DND-41 (cell line): ENCODE measurements around the gene ATG9A.

Source experiments
- ATAC-seq: fragments of 200-7000 bp; cut with Tn5 transposase; 3 replicates; pipeline ENCODE4 v1.9.1; 2021; ENCODE audit warnings: low read depth; ENCODE audit not compliant: insufficient read depth
- DNase-seq: peaks from one replicate; pipeline ENCODE4 v3.0.0-alpha.2; 2020
- H2AFZ ChIP-seq: 2 replicates; pipeline ENCODE4 v1.6.0; 2012; ENCODE audit warnings: low read depth, low read length
- H3K27ac ChIP-seq: 2 replicates; pipeline ENCODE4 v1.5.1; 2012; ENCODE audit warnings: low read length, inconsistent platforms
- H3K27me3 ChIP-seq: fragments of 200-600 bp; sonication (generic); 2 replicates; pipeline ENCODE4 v1.6.0; 2012; ENCODE audit warnings: low read length, mild to moderate bottlenecking, inconsistent platforms; ENCODE audit not compliant: insufficient read depth, poor library complexity
- H3K36me3 ChIP-seq: 2 replicates; pipeline ENCODE4 v1.5.1; 2012; ENCODE audit warnings: low read length, inconsistent platforms; ENCODE audit not compliant: insufficient read depth
- H3K4me1 ChIP-seq: 2 replicates; pipeline ENCODE4 v1.5.1; 2012; ENCODE audit warnings: mild to moderate bottlenecking, low read length; ENCODE audit not compliant: insufficient read depth
- H3K4me2 ChIP-seq: 2 replicates; pipeline ENCODE4 v1.6.0; 2012; ENCODE audit warnings: mild to moderate bottlenecking, moderate library complexity, low read length, inconsistent platforms; ENCODE audit not compliant: insufficient read depth
- H3K4me3 ChIP-seq, 2 experiments: fragments of 200-600 bp in 1 of 2; shearing (Covaris generic) in 1 of 2; 2 replicates each; pipeline ENCODE4 v1.5.1; 2012 to 2016; ENCODE audit warnings: inconsistent platforms in 2 of 2, low read length in 2 of 2, mild to moderate bottlenecking in 2 of 2, low read depth in 1 of 2, moderate library complexity in 1 of 2
- H3K79me2 ChIP-seq: 2 replicates; pipeline ENCODE4 v1.6.0; 2012; ENCODE audit warnings: low read length, inconsistent platforms; ENCODE audit not compliant: insufficient read depth
- H3K9ac ChIP-seq: 2 replicates; pipeline ENCODE4 v1.6.0; 2012; ENCODE audit warnings: low read depth, mild to moderate bottlenecking, inconsistent platforms, low read length, moderate library complexity
- H3K9me3 ChIP-seq: 2 replicates; pipeline ENCODE4 v1.5.1; 2012; ENCODE audit warnings: low read length, moderate library complexity, mild to moderate bottlenecking, inconsistent platforms; ENCODE audit not compliant: insufficient read depth, severe bottlenecking
- H4K20me1 ChIP-seq: 2 replicates; pipeline ENCODE4 v1.6.0; 2012; ENCODE audit warnings: low read length; ENCODE audit not compliant: insufficient read depth
- CTCF ChIP-seq: IDR thresholded peaks from 2 replicates; pipeline ENCODE4 v1.5.1; 2012; ENCODE audit warnings: borderline replicate concordance, low read length, moderate library complexity, mild to moderate bottlenecking; ENCODE audit not compliant: poor library complexity, severe bottlenecking; ENCODE audit errors: extremely low read depth
- EZH2 ChIP-seq: IDR thresholded peaks from 3 replicates; pipeline ENCODE4 v1.6.1; 2012; ENCODE audit warnings: borderline replicate concordance, low read depth, mild to moderate bottlenecking, moderate library complexity, low read length, inconsistent platforms; ENCODE audit not compliant: severe bottlenecking

Gene ATG9A

GRCh38 chr2:219252084-219252483, 22.6 kb upstream of the ATG9A start:
- Histone ChIP-seq H3K9me3 (no peaks in the 10 kb centered on the region), H2AFZ (no peak overlapping the region), H3K4me1 (peaks cover 53% of the 10 kb centered on the region), H3K4me2 (no peak overlapping the region), H3K4me3 (no peak overlapping the region), H4K20me1 (peaks cover 48% of the 10 kb centered on the region), H3K27ac (no peak overlapping the region), H3K36me3 (peaks cover 6% of the 10 kb centered on the region), H3K27me3 (peaks cover 39% of the 10 kb centered on the region), H3K79me2 (no peaks in the 10 kb centered on the region), H3K9ac (no peak overlapping the region)
- no peak for ATAC-seq
- TF ChIP-seq CTCF: no peak
- TF ChIP-seq EZH2: no peak
- DNase-seq: no peak

DNA sequence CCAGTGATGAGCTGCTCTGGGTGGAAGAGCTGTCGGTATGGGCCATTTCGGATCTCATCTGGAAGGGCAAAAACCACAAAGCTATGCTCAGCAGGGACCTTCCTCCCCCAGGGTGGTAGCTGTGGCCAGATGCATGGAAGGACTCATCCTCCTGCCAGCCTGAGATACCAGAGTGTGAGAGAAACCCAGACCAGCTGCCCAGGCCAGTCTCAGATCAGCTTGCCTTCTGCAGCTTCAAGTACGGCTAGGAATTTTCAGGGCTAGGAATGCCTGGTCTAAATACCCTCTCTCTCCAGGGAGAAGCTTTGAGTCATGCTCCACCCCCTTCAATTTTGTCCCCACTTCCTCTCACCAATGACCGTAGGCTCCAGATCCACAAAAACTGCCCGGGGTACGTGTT, 22.2 kb upstream of the ATG9A start:
- DNase-seq (no peak), ATAC-seq (no peak)
- no peak overlapping the region for H3K27ac ChIP-seq
- peaks cover 58% of the 10 kb centered on the region for H3K4me1 ChIP-seq
- peaks cover 6% of the 10 kb centered on the region for H3K36me3 ChIP-seq
- H3K9ac ChIP-seq: no peak overlapping the region
- no peak overlapping the region for H3K4me3 ChIP-seq
- H4K20me1 ChIP-seq: peaks cover 51% of the 10 kb centered on the region
- H2AFZ ChIP-seq: no peak overlapping the region
- TF ChIP-seq EZH2: no peak
- H3K4me2 ChIP-seq: no peak overlapping the region
- H3K79me2 ChIP-seq: 0 out of 2 replicates have a peak, but pooled peaks cover under 1% of the 10 kb centered on the region
- H3K27me3 ChIP-seq: peaks cover 39% of the 10 kb centered on the region
- H3K9me3 ChIP-seq: no peaks in the 10 kb centered on the region

- Histone ChIP-seq H3K79me2 (peaks cover 14% of the 10 kb centered on the region), H3K9me3 (no peaks in the 10 kb centered on the region), H3K4me2 (no peak overlapping the region), H3K4me1 (peaks cover 68% of the 10 kb centered on the region), H3K27ac (no peak overlapping the region), H2AFZ (no peak overlapping the region), H3K27me3 (peaks cover 37% of the 10 kb centered on the region), H3K4me3 (no peak overlapping the region), H4K20me1 (peaks cover 53% of the 10 kb centered on the region), H3K36me3 (peaks cover 6% of the 10 kb centered on the region), H3K9ac (no peak overlapping the region)
- DNase-seq (no peak), ATAC-seq (no peak)
- no peak for TF ChIP-seq EZH2
- TF ChIP-seq CTCF: no peak
Observed at GRCh38 chr2:219250049-219250781, 20.8 kb upstream of the ATG9A start.

- H3K9ac ChIP-seq: no peak overlapping the region
- H3K4me2 ChIP-seq: no peak overlapping the region
- H4K20me1 ChIP-seq: peaks cover 50% of the 10 kb centered on the region
- H3K27me3 ChIP-seq: peaks cover 29% of the 10 kb centered on the region
- peaks cover 70% of the 10 kb centered on the region for H3K4me1 ChIP-seq
- H3K4me3 ChIP-seq: no peak overlapping the region
- no peak overlapping the region for H2AFZ ChIP-seq
- H3K36me3 ChIP-seq: peaks cover 6% of the 10 kb centered on the region
- DNase-seq (peak; percentile 41), ATAC-seq (no peak)
- peaks cover 14% of the 10 kb centered on the region for H3K79me2 ChIP-seq
- H3K27ac ChIP-seq: 0 out of 2 replicates have a peak overlapping the region, but pooled peaks have one; percentile 10
- TF ChIP-seq EZH2 (no peak), CTCF (no peak)
- no peaks in the 10 kb centered on the region for H3K9me3 ChIP-seq
Observed at GRCh38 chr2:219249203-219249980, 20.0 kb upstream of the ATG9A start.
